Natural killer cell treated with Interleukin-12 subunit alpha and Interleukin-12 subunit beta and Interleukin-15 and Interleukin-18, amount 100 ng/mL, for 72 hours (primary cell): Measurements from ENCODE around the gene CCDC127. TPM values are rescaled to one million over a fixed set of nuclear protein-coding genes. Genes with fewer than 3 reads are reported as not detected.
"Not testable (repeated sequence)": the region's sequence is repeated elsewhere in the genome, so short reads cannot be mapped to it uniquely, and the experiment has no call there.

Source experiments
- ATAC-seq, 2 donors: fragments of 150-1000 bp; cut with Tn5 transposase in 1 of 2; sonication (Bioruptor Pico), chemical (Tn5 transposase) in 1 of 2; 2 replicates each; pipeline ENCODE4 v1.10.0; 2021
- DNase-seq: peaks from one replicate; pipeline ENCODE4 v3.0.0; 2022; ENCODE audit warnings: low spot score
- H3K27ac Mint-ChIP-seq, 2 donors: 1 replicate in 1 of 2; 2 replicates in 1 of 2; pipeline ENCODE4 v1.8.0; 2022; ENCODE audit warnings: mixed read lengths in 2 of 2, mild to moderate bottlenecking in 1 of 2, moderate library complexity in 1 of 2
- H3K27me3 Mint-ChIP-seq, 2 donors: 1 replicate in 1 of 2; 2 replicates in 1 of 2; pipeline ENCODE4 v1.8.0; 2022; ENCODE audit warnings: mixed read lengths in 2 of 2
- H3K36me3 Mint-ChIP-seq: one replicate; pipeline ENCODE4 v1.8.0; 2022; ENCODE audit warnings: mixed read lengths
- H3K4me1 Mint-ChIP-seq, 2 donors: 1 replicate in 1 of 2; 2 replicates in 1 of 2; pipeline ENCODE4 v1.8.0; 2022; ENCODE audit warnings: low read depth in 2 of 2, mixed read lengths in 2 of 2, mild to moderate bottlenecking in 1 of 2
- H3K4me3 Mint-ChIP-seq: one replicate; pipeline ENCODE4 v1.8.0; 2022; ENCODE audit warnings: mixed read lengths
- H3K9me3 Mint-ChIP-seq: 2 replicates; pipeline ENCODE4 v1.8.0; 2022; ENCODE audit warnings: mixed read lengths
- total RNA-seq, 2 donors: library from RNA; stranded (reverse); gene quantifications; one replicate each; pipeline ENCODE4 v1.2.3, GENCODE V29; 2022

CCDC127 gene
- total RNA-seq, 2 donors from 2014 or later: 4.3 to 9.1 TPM

- H3K4me1 Mint-ChIP-seq: peaks cover 11% of the 10 kb centered on the region in 2 donors
- not testable (repeated sequence) for DNase-seq, H3K27me3 Mint-ChIP-seq, H3K27ac Mint-ChIP-seq, H3K4me3 Mint-ChIP-seq, H3K9me3 Mint-ChIP-seq
- peaks cover 34% of the 10 kb centered on the region for H3K36me3 Mint-ChIP-seq
- ATAC-seq: peak; percentile 58 to 61
Measured at GRCh38 chr5:250396-250795, 32.4 kb upstream of the CCDC127 start.

GRCh38 chr5:245717-246116 is 27.8 kb upstream of the CCDC127 start:
- DNase-seq, H3K27ac Mint-ChIP-seq, ATAC-seq, H3K9me3 Mint-ChIP-seq, H3K27me3 Mint-ChIP-seq, H3K4me3 Mint-ChIP-seq: not testable (repeated sequence)
- peaks cover 5 to 12% of the 10 kb centered on the region in 2 donors for H3K4me1 Mint-ChIP-seq
- peaks cover 33% of the 10 kb centered on the region for H3K36me3 Mint-ChIP-seq

- DNase-seq, H3K9me3 Mint-ChIP-seq, ATAC-seq, H3K27me3 Mint-ChIP-seq, H3K4me1 Mint-ChIP-seq, H3K4me3 Mint-ChIP-seq: not testable (repeated sequence)
- Mint-ChIP-seq H3K36me3 (peaks cover 29% of the 10 kb centered on the region), H3K27ac (peak overlapping the region; percentile 14 to 47)
Measured at GRCh38 chr5:243683-244367, 25.9 kb upstream of the CCDC127 start.

GRCh38 chr5:241045-241669 is 23.2 kb upstream of the CCDC127 start:
- H3K9me3 Mint-ChIP-seq, H3K27ac Mint-ChIP-seq, H3K27me3 Mint-ChIP-seq, ATAC-seq, DNase-seq, H3K4me3 Mint-ChIP-seq, H3K4me1 Mint-ChIP-seq: not testable (repeated sequence)
- H3K36me3 Mint-ChIP-seq: peaks cover 11% of the 10 kb centered on the region

- not testable (repeated sequence) for ATAC-seq, H3K4me3 Mint-ChIP-seq, H3K4me1 Mint-ChIP-seq, H3K27me3 Mint-ChIP-seq, H3K9me3 Mint-ChIP-seq, DNase-seq, H3K27ac Mint-ChIP-seq, H3K36me3 Mint-ChIP-seq
Measured at GRCh38 chr5:240550-240949, 22.6 kb upstream of the CCDC127 start.

GRCh38 chr5:237931-238330 is 20.0 kb upstream of the CCDC127 start:
- not testable (repeated sequence) for H3K27ac Mint-ChIP-seq, ATAC-seq, H3K27me3 Mint-ChIP-seq, DNase-seq, H3K4me3 Mint-ChIP-seq, H3K36me3 Mint-ChIP-seq, H3K9me3 Mint-ChIP-seq, H3K4me1 Mint-ChIP-seq

- ATAC-seq, H3K36me3 Mint-ChIP-seq, DNase-seq, H3K4me1 Mint-ChIP-seq, H3K27me3 Mint-ChIP-seq, H3K9me3 Mint-ChIP-seq, H3K4me3 Mint-ChIP-seq, H3K27ac Mint-ChIP-seq: not testable (repeated sequence)
Measured at GRCh38 chr5:235527-235926, 17.6 kb upstream of the CCDC127 start.

GRCh38 chr5:234450-234849 is 16.5 kb upstream of the CCDC127 start:
- H3K27ac Mint-ChIP-seq: no peak overlapping the region
- no peak overlapping the region for H3K4me3 Mint-ChIP-seq
- ATAC-seq (no peak), DNase-seq (no peak)
- no peaks in the 10 kb centered on the region for H3K4me1 Mint-ChIP-seq
- H3K36me3 Mint-ChIP-seq: peaks cover 6% of the 10 kb centered on the region
- H3K9me3 Mint-ChIP-seq: no peaks in the 10 kb centered on the region
- no peaks in the 10 kb centered on the region for H3K27me3 Mint-ChIP-seq

- H3K4me3 Mint-ChIP-seq, H3K4me1 Mint-ChIP-seq, H3K27me3 Mint-ChIP-seq, DNase-seq, H3K27ac Mint-ChIP-seq, ATAC-seq, H3K9me3 Mint-ChIP-seq: not testable (repeated sequence)
- H3K36me3 Mint-ChIP-seq: peaks cover 15% of the 10 kb centered on the region
Measured at GRCh38 chr5:233426-233825, 15.5 kb upstream of the CCDC127 start.

GRCh38 chr5:231661-232060 is 13.7 kb upstream of the CCDC127 start:
- H3K27me3 Mint-ChIP-seq: no peaks in the 10 kb centered on the region
- peaks cover 25% of the 10 kb centered on the region for H3K36me3 Mint-ChIP-seq
- H3K9me3 Mint-ChIP-seq: no peaks in the 10 kb centered on the region
- ATAC-seq: no peak
- H3K27ac Mint-ChIP-seq: peak overlapping the region in 1 of 2 donors; percentile 43
- no peak for DNase-seq
- no peak overlapping the region for H3K4me3 Mint-ChIP-seq
- H3K4me1 Mint-ChIP-seq: no peaks in the 10 kb centered on the region

GRCh38 chr5:230711-231110 is 12.8 kb upstream of the CCDC127 start:
- H3K27ac Mint-ChIP-seq: no peak overlapping the region
- no peaks in the 10 kb centered on the region for H3K9me3 Mint-ChIP-seq
- H3K36me3 Mint-ChIP-seq: peaks cover 28% of the 10 kb centered on the region
- H3K27me3 Mint-ChIP-seq: no peaks in the 10 kb centered on the region
- H3K4me3 Mint-ChIP-seq: no peak overlapping the region
- no peak for ATAC-seq
- DNase-seq: no peak
- H3K4me1 Mint-ChIP-seq: peaks cover 0 to 2% of the 10 kb centered on the region in 2 donors

- no peaks in the 10 kb centered on the region for H3K9me3 Mint-ChIP-seq
Measured at GRCh38 chr5:228886-229285, 10.9 kb upstream of the CCDC127 start.

GRCh38 chr5:227375-227774 is 9.4 kb upstream of the CCDC127 start:
- H3K9me3 Mint-ChIP-seq, H3K4me3 Mint-ChIP-seq, H3K27me3 Mint-ChIP-seq, ATAC-seq, H3K27ac Mint-ChIP-seq, DNase-seq: not testable (repeated sequence)
- Mint-ChIP-seq H3K36me3 (peaks cover 30% of the 10 kb centered on the region), H3K4me1 (peaks cover 11 to 15% of the 10 kb centered on the region in 2 donors)

More at GRCh38 chr5:228886-229285, 10.9 kb upstream of the CCDC127 start:
- H3K36me3 Mint-ChIP-seq: peaks cover 35% of the 10 kb centered on the region
- no peaks in the 10 kb centered on the region for H3K27me3 Mint-ChIP-seq
- H3K27ac Mint-ChIP-seq: no peak overlapping the region
- no peak for DNase-seq
- H3K4me1 Mint-ChIP-seq: peaks cover 0 to 7% of the 10 kb centered on the region in 2 donors
- H3K4me3 Mint-ChIP-seq: no peak overlapping the region
- ATAC-seq: no peak

- ATAC-seq (no peak), DNase-seq (no peak)
- peaks cover 23 to 27% of the 10 kb centered on the region in 2 donors for H3K4me1 Mint-ChIP-seq
- peaks cover 30% of the 10 kb centered on the region for H3K36me3 Mint-ChIP-seq
- no peaks in the 10 kb centered on the region for H3K27me3 Mint-ChIP-seq
- H3K27ac Mint-ChIP-seq: no peak overlapping the region
- H3K4me3 Mint-ChIP-seq: no peak overlapping the region
- H3K9me3 Mint-ChIP-seq: no peaks in the 10 kb centered on the region
Measured at GRCh38 chr5:225334-225733, 7.4 kb upstream of the CCDC127 start.
